Vagina (tissue), 2 donors: ENCODE measurements around the gene TRABD2A. TPM values are rescaled to one million over a fixed set of nuclear protein-coding genes. Genes with fewer than 3 reads are reported as not detected.

Experiments used
- DNase-seq, 2 donors: peaks; one replicate each; pipeline ENCODE4 v3.0.0-alpha.2; 2017; ENCODE audit errors: extremely low spot score in 2 of 2
- H3K27ac ChIP-seq: fragments of 200-600 bp; sonication (generic); one replicate; pipeline ENCODE4 v1.5.1; 2019
- H3K27me3 ChIP-seq: fragments of 200-600 bp; sonication (generic); one replicate; pipeline ENCODE4 v1.5.1; 2019
- H3K36me3 ChIP-seq, 2 donors: fragments of 200-600 bp; sonication (generic); one replicate each; pipeline ENCODE4 v1.5.1; 2017 to 2019
- H3K4me1 ChIP-seq: fragments of 200-600 bp; sonication (generic); one replicate; pipeline ENCODE4 v1.5.1; 2019
- H3K4me3 ChIP-seq, 2 donors: fragments of 200-600 bp; sonication (generic); 1 replicate in 1 of 2; 2 replicates in 1 of 2; pipeline ENCODE4 v1.5.1; 2016 to 2019
- H3K9me3 ChIP-seq: fragments of 200-600 bp; sonication (generic); one replicate; pipeline ENCODE4 v1.5.1; 2019
- POLR2A ChIP-seq, 2 donors: fragments of 450-650 bp; IDR thresholded peaks; one replicate each; pipeline ENCODE4 v1.6.1; 2017; ENCODE audit warnings: antibody characterized with exemption in 2 of 2, mild to moderate bottlenecking in 2 of 2, moderate library complexity in 2 of 2
- POLR2AphosphoS5 ChIP-seq, 2 donors: sonication (generic); formaldehyde crosslinking; IDR thresholded peaks; one replicate each; pipeline ENCODE4 v1.9.0; 2017; ENCODE audit warnings: antibody characterized with exemption in 2 of 2, mild to moderate bottlenecking in 2 of 2, low read depth in 1 of 2; ENCODE audit not compliant: insufficient read depth in 1 of 2
- intact Hi-C: fragments of 100-400 bp; cut with DNase I; formaldehyde crosslinking; loops from one replicate; pipeline ENCODE4 v1.15.1; 2023
- total RNA-seq: library from RNA; depleted of rRNA; stranded (reverse); fragments of >200 nt; gene quantifications from one replicate; pipeline ENCODE4 v1.2.3, GENCODE V29; 2016
- TF ChIP-seq, protein P1 (sequence below), 3 experiments: fragments of 450-650 bp in 2 of 3; fragments of 200-600 bp in 1 of 3; sonication (generic) in 1 of 3; IDR thresholded peaks; one replicate each; pipeline ENCODE4 v1.5.1; 2017 to 2019; ENCODE audit warnings: antibody characterized with exemption in 3 of 3, mild to moderate bottlenecking in 2 of 3, moderate library complexity in 2 of 3

The TRABD2A gene, protein sequence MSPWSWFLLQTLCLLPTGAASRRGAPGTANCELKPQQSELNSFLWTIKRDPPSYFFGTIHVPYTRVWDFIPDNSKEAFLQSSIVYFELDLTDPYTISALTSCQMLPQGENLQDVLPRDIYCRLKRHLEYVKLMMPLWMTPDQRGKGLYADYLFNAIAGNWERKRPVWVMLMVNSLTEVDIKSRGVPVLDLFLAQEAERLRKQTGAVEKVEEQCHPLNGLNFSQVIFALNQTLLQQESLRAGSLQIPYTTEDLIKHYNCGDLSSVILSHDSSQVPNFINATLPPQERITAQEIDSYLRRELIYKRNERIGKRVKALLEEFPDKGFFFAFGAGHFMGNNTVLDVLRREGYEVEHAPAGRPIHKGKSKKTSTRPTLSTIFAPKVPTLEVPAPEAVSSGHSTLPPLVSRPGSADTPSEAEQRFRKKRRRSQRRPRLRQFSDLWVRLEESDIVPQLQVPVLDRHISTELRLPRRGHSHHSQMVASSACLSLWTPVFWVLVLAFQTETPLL
- 5.4 TPM for total RNA-seq

- Histone ChIP-seq H3K4me1 (peaks cover 23% of the 10 kb centered on the region), H3K27ac (peak within 1 kb of the TSS; percentile 15), H3K4me3 (peak within 1 kb of the TSS; percentile 43 to 46), H3K36me3 (no peaks in the 10 kb centered on the region), H3K27me3 (no peaks in the 10 kb centered on the region), H3K9me3 (no peaks in the 10 kb centered on the region)
- intact Hi-C loops: loop anchor here (5.0 kb wide), 1 partner anchor 384 kb away; no protein-coding TSS in a partner anchor
- TF ChIP-seq, protein P1, sequence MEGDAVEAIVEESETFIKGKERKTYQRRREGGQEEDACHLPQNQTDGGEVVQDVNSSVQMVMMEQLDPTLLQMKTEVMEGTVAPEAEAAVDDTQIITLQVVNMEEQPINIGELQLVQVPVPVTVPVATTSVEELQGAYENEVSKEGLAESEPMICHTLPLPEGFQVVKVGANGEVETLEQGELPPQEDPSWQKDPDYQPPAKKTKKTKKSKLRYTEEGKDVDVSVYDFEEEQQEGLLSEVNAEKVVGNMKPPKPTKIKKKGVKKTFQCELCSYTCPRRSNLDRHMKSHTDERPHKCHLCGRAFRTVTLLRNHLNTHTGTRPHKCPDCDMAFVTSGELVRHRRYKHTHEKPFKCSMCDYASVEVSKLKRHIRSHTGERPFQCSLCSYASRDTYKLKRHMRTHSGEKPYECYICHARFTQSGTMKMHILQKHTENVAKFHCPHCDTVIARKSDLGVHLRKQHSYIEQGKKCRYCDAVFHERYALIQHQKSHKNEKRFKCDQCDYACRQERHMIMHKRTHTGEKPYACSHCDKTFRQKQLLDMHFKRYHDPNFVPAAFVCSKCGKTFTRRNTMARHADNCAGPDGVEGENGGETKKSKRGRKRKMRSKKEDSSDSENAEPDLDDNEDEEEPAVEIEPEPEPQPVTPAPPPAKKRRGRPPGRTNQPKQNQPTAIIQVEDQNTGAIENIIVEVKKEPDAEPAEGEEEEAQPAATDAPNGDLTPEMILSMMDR (IDR thresholded peaks at IDR 0.05): no peak
- TF ChIP-seq POLR2AphosphoS5 (IDR thresholded peaks at IDR 0.05; ENCODE audit: insufficient read depth in 1 of 2, low read depth in 1 of 2) (no peak), POLR2A (IDR thresholded peaks at IDR 0.05) (no peak)
- DNase-seq: no peak
Observed at GRCh38 chr2:84880645-84881521, at the start of gene TRABD2A. Gene TRABD2A, minus strand, starts transcription at chr2:84881084. Its CDS starts 45 bp downstream, at chr2:84881039.

- Histone ChIP-seq H3K9me3 (no peaks in the 10 kb centered on the region), H3K4me3 (no peak overlapping the region), H3K36me3 (no peaks in the 10 kb centered on the region), H3K4me1 (peaks cover 20% of the 10 kb centered on the region), H3K27me3 (no peaks in the 10 kb centered on the region), H3K27ac (no peak overlapping the region)
- DNase-seq: no peak
- intact Hi-C loops: no loop called here
- TF ChIP-seq, protein P1 (IDR thresholded peaks at IDR 0.05): no peak
- no peak for TF ChIP-seq POLR2AphosphoS5 (IDR thresholded peaks at IDR 0.05; ENCODE audit: insufficient read depth in 1 of 2, low read depth in 1 of 2)
- TF ChIP-seq POLR2A (IDR thresholded peaks at IDR 0.05): no peak
Observed at GRCh38 chr2:84927275-84927627, 46.4 kb upstream of the TRABD2A start.

DNA sequence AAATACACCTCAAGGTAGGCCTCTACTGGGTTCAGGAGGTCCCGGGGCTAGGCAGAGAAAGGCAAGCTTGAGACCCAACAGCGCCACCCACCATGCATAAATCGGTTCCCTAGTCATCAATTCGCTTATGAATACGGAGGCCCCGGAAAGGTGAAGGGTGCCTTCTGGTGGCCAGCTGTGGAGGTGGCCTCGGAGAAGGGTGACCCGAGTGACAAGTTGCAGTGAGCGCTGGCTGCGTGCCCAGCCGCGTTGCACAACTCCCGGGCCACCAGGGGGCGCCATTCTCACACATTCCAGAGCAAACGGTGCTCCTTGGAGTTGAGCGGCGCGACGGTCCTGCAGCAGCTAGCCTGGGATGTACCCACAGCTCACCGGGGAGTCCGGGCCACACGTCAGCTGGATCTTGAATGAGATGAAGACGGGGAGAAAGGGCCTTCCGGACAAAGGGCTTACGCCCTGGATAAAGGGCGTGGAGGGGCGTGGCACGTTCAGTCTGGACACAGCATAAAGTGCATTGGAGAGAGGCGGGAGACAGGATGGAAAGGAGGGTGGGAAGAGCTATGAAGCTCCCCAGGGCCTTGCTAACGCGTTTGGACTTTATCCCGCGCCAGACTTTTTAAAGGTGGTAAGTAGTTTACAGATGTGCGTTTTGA is 45.0 kb upstream of the TRABD2A start:
- intact Hi-C loops: no loop called here
- Histone ChIP-seq H3K4me3 (peak overlapping the region; percentile 38 to 47), H3K27me3 (no peaks in the 10 kb centered on the region), H3K36me3 (no peaks in the 10 kb centered on the region), H3K4me1 (peaks cover 20% of the 10 kb centered on the region), H3K9me3 (no peaks in the 10 kb centered on the region), H3K27ac (peak overlapping the region; percentile 17)
- DNase-seq: peak in 1 of 2 donors; percentile 93
- TF ChIP-seq, protein P1 (IDR thresholded peaks at IDR 0.05): peak; percentile 93 to 97 (median 93)
- TF ChIP-seq POLR2AphosphoS5 (IDR thresholded peaks at IDR 0.05; ENCODE audit: insufficient read depth in 1 of 2, low read depth in 1 of 2) (peak; percentile 22 to 69), POLR2A (IDR thresholded peaks at IDR 0.05) (no peak)

GRCh38 chr2:84925336-84925723 is 44.4 kb upstream of the TRABD2A start:
- H3K4me1 ChIP-seq: peaks cover 22% of the 10 kb centered on the region
- H3K4me3 ChIP-seq: peak overlapping the region in 1 of 2 donors; percentile 47
- DNase-seq: no peak
- peak overlapping the region; percentile 17 for H3K27ac ChIP-seq
- H3K27me3 ChIP-seq: no peaks in the 10 kb centered on the region
- intact Hi-C loops: no loop called here
- no peaks in the 10 kb centered on the region for H3K9me3 ChIP-seq
- no peaks in the 10 kb centered on the region for H3K36me3 ChIP-seq
- no peak for TF ChIP-seq POLR2A (IDR thresholded peaks at IDR 0.05)
- TF ChIP-seq POLR2AphosphoS5 (IDR thresholded peaks at IDR 0.05; ENCODE audit: insufficient read depth in 1 of 2, low read depth in 1 of 2): no peak
- TF ChIP-seq, protein P1 (IDR thresholded peaks at IDR 0.05): no peak
